Retinal pigment epithelial cell (primary cell): ENCODE results near the gene TUBGCP6.
"Not testable (repeated sequence)": the region's sequence is repeated elsewhere in the genome, so short reads cannot be mapped to it uniquely, and the experiment has no call there.

Experiments
- DNase-seq: peaks from one replicate; pipeline ENCODE4 v3.0.0-alpha.2; 2010; ENCODE audit warnings: low read depth
- H3K4me3 ChIP-seq: 2 replicates; pipeline ENCODE4 v1.5.1; 2011; ENCODE audit warnings: mild to moderate bottlenecking, low read length, control low read depth, moderate library complexity
- CTCF ChIP-seq: conservative IDR thresholded peaks from 2 replicates; pipeline ENCODE4 v1.5.1; 2011; ENCODE audit warnings: low read depth, low read length, control low read depth, inconsistent platforms

The TUBGCP6 gene

DNA sequence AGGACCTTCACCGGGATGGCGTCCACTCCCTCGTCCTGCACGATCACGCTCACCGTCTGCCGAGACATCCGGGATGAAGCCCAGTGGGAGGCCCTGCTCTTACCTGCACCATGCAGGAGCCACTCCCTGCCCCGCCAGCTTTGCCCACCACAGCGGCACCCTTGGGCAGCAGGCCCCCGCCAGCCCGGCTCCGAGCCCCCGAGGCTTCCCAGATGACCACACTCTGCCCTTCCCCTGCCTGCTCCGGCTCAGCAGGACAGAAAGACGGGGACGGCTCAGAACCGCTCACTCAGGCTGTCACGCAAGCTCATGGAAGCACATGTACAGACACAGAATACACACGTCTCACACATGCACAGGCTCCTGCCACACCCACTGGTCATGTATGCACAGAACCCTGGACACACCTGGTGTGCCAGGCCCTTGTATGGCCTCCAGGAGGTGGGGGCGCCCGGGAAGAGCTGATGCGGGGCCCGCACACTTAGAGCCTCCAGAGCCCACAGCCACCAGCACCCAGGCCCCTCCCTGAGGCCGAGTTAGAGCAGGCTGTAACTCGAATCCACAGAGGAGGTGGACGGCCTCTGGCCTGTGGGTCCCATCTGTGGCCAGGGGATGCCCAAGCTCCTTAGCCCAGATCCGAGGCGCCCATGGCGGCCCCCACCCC is 34.3 kb upstream of the TUBGCP6 start:
- no peak for TF ChIP-seq CTCF
- H3K4me3 ChIP-seq = no peak overlapping the region
- DNase-seq = no peak

- TF ChIP-seq CTCF = no peak
- no peak overlapping the region for H3K4me3 ChIP-seq
- DNase-seq = no peak
Measured at GRCh38 chr22:50278461-50278860, 33.6 kb upstream of the TUBGCP6 start.

- no peak overlapping the region for H3K4me3 ChIP-seq
- DNase-seq = no peak
- no peak for TF ChIP-seq CTCF
Measured at GRCh38 chr22:50277761-50278160, 32.9 kb upstream of the TUBGCP6 start.

- no peak overlapping the region for H3K4me3 ChIP-seq
- peak; percentile 48 for TF ChIP-seq CTCF
- no peak for DNase-seq
Measured at GRCh38 chr22:50276143-50276542, 31.3 kb upstream of the TUBGCP6 start.

GRCh38 chr22:50275181-50276055 is 30.6 kb upstream of the TUBGCP6 start:
- no peak for DNase-seq
- no peak overlapping the region for H3K4me3 ChIP-seq
- no peak for TF ChIP-seq CTCF

DNA sequence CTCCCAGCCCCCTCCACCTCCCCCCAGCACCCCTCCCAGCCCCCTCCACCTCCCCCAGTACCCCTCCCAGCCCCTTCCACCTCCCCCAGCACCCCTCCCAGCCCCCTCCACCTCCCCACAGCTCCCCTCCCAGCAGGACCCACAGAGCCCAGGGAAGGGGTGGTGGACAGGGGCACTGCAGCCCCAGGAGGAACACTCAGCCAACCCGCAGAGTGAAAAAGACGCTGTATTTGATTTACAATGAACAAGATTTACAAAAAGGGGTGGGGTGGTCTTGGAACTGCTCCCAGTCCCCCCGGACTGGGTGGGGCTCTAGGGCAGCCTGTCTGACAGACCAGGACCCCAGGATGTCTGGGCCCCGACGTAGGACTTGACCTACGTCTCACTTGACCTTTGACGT is 29.9 kb upstream of the TUBGCP6 start:
- TF ChIP-seq CTCF = no peak
- no peak for DNase-seq
- H3K4me3 ChIP-seq = no peak overlapping the region

GRCh38 chr22:50274311-50274710 is 29.5 kb upstream of the TUBGCP6 start:
- no peak overlapping the region for H3K4me3 ChIP-seq
- TF ChIP-seq CTCF = peak; percentile 41
- DNase-seq = no peak

GRCh38 chr22:50273781-50274180 is 29.0 kb upstream of the TUBGCP6 start:
- H3K4me3 ChIP-seq, DNase-seq: not testable (repeated sequence)

DNA sequence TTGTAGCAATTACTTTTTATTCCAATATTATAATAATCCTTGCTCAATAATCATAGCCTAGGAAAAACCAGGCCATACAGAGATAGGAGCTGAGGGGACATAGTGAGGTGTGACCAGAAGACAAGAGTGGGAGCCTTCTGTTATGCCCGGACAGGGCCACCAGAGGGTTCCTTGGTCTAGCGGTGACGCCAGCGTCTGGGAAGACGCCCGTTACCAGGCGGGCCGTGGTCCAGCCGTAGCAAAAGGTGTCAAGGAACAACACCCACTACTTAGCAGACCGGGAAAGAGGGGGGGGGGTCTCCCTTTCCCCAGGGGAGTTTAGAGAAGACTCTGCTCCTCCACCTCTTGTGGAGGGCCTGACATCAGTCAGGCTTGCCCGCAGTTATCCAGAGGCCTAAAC is 28.5 kb upstream of the TUBGCP6 start:
- not testable (repeated sequence) for H3K4me3 ChIP-seq, DNase-seq
